ENCODE data around the gene GCM1.
"Not testable (repeated sequence)": the region's sequence is repeated elsewhere in the genome, so short reads cannot be mapped to it uniquely, and the experiment has no call there.

Gene GCM1

GRCh38 chr6:53148684-53149083, at the start of gene GCM1:
Gene GCM1 (minus strand): TSS chr6:53148841. CDS start chr6:53145632, 3,209 bp downstream.
- DNase-seq = no peak

- DNase-seq = no peak
These were observed 48.9 kb upstream of the GCM1 start for GRCh38 chr6:53197553-53197952.

- DNase-seq = no peak
These were observed 46.4 kb upstream of the GCM1 start for GRCh38 chr6:53195048-53195447.

GRCh38 chr6:53192682-53193188, 44.1 kb upstream of the GCM1 start:
- DNase-seq = peak; percentile 41

GRCh38 chr6:53189554-53189953, 40.9 kb upstream of the GCM1 start:
- DNase-seq = no peak

GRCh38 chr6:53188833-53189232, 40.2 kb upstream of the GCM1 start:
- no peak for DNase-seq

- DNase-seq = no peak
These were observed 32.0 kb upstream of the GCM1 start for GRCh38 chr6:53180678-53181077.

GRCh38 chr6:53179961-53180651, 31.5 kb upstream of the GCM1 start:
- DNase-seq = peak; percentile 53

GRCh38 chr6:53178837-53179432, 30.3 kb upstream of the GCM1 start:
- no peak for DNase-seq

- no peak for DNase-seq
These were observed 26.4 kb upstream of the GCM1 start for GRCh38 chr6:53175027-53175426.

GRCh38 chr6:53172468-53172803, 23.8 kb upstream of the GCM1 start:
- DNase-seq = no peak

- peak; percentile 90 for DNase-seq
These were observed 23.2 kb upstream of the GCM1 start for GRCh38 chr6:53171605-53172467.

GRCh38 chr6:53168516-53169267, 20.1 kb upstream of the GCM1 start:
- no peak for DNase-seq

- no peak for DNase-seq
These were observed 16.7 kb upstream of the GCM1 start for GRCh38 chr6:53165293-53165692.

GRCh38 chr6:53162606-53163005, 14.0 kb upstream of the GCM1 start:
- DNase-seq = peak; percentile 73

GRCh38 chr6:53161481-53162009, 12.9 kb upstream of the GCM1 start:
- DNase-seq = no peak

- no peak for DNase-seq
These were observed 10.9 kb upstream of the GCM1 start for GRCh38 chr6:53159558-53159957.

GRCh38 chr6:53158076-53158475, 9.4 kb upstream of the GCM1 start:
- DNase-seq = not testable (repeated sequence)

- DNase-seq = not testable (repeated sequence)
These were observed 6.6 kb upstream of the GCM1 start for GRCh38 chr6:53155279-53155678.

GRCh38 chr6:53154794-53155193, 6.2 kb upstream of the GCM1 start:
- DNase-seq = no peak

- no peak for DNase-seq
These were observed 5.4 kb upstream of the GCM1 start for GRCh38 chr6:53154071-53154470.

GRCh38 chr6:53152576-53152975, 3.9 kb upstream of the GCM1 start:
- no peak for DNase-seq

- peak; percentile 48 for DNase-seq
These were observed 3.0 kb upstream of the GCM1 start for GRCh38 chr6:53151676-53152075.
